Measurements from ENCODE around the gene IFT122. TPM values are rescaled to one million over a fixed set of nuclear protein-coding genes. Genes with fewer than 3 reads are reported as not detected.

IFT122 gene
- total and polyA plus RNA-seq, 2 experiments from 2014 or later, result 10.2 to 38.8 TPM

DNA sequence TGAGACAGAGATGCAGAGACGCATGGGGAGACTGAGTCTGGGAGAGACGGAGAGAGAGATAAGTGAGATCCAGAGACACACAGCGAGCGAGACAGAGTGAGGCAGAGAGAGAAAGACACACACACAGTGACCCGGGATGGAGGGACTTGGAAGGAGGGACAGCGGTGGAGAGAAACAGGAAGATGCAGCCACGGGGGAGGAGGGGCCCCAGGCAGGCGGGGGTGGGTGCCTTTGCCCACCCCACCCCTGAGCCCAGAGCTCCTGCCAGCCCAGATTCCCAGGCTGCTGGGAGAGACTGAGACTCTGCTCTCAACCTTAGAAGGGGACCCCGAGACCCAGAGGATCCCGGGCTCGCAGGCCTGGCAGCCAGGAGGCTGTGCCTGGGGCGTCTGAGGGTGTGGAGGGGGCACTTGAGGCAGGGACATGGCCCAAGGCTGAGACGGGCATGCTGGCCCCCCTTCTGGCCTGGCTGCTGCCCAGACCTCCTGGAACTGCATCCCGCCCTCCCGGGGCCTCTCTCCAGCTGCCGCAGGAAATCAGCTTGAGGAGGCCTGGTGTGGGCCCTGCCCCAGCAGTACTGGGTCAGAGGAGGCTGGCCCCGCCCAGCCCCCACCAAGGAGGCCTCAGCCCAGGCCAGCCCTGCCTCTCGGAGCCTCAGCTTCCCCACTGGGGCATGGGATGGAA, 121.0 kb downstream of the IFT122 start:
- H3K4me2 ChIP-seq, result no peak overlapping the region
- H2AFZ ChIP-seq, result no peak overlapping the region
- Mint-ChIP-seq H3K4me1 (peaks cover 25% of the 10 kb centered on the region), H3K4me3 (peak overlapping the region; percentile 1; the same call in 1 of the 3 replicates), H3K27ac (no peak overlapping the region), H3K27me3 (ENCODE audit: insufficient read depth, low read depth, poor library complexity) (peaks cover 12% of the 10 kb centered on the region), H3K9me3 (no peaks in the 10 kb centered on the region), H3K36me3 (ENCODE audit: low read depth) (peaks cover 4% of the 10 kb centered on the region; the same call in 1 of the 3 replicates)
- peaks cover 11% of the 10 kb centered on the region; the same call in 1 of the 2 replicates for H3K4me1 ChIP-seq (ENCODE audit: insufficient read depth)
- no peaks in the 10 kb centered on the region for H3K79me2 ChIP-seq (replicated peaks; ENCODE audit: insufficient read depth)
- H3K4me3 ChIP-seq, result no peak overlapping the region
- H3K27me3 ChIP-seq (ENCODE audit: insufficient read depth), result no peaks in the 10 kb centered on the region
- H4K20me1 ChIP-seq (replicated peaks; ENCODE audit: insufficient read depth), result no peaks in the 10 kb centered on the region
- no peaks in the 10 kb centered on the region for H3F3A ChIP-seq (replicated peaks; ENCODE audit: low read depth)
- ATAC-seq (peak; percentile 18), DNase-seq (ENCODE audit: low spot score) (no peak)
- TF ChIP-seq EZH2 (IDR thresholded peaks at IDR 0.05; ENCODE audit: low read depth, unreplicated experiment), result no peak
- TF ChIP-seq, protein P1, sequence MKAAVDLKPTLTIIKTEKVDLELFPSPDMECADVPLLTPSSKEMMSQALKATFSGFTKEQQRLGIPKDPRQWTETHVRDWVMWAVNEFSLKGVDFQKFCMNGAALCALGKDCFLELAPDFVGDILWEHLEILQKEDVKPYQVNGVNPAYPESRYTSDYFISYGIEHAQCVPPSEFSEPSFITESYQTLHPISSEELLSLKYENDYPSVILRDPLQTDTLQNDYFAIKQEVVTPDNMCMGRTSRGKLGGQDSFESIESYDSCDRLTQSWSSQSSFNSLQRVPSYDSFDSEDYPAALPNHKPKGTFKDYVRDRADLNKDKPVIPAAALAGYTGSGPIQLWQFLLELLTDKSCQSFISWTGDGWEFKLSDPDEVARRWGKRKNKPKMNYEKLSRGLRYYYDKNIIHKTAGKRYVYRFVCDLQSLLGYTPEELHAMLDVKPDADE (IDR thresholded peaks at IDR 0.05), result no peak
- TF ChIP-seq POLR2AphosphoS5 (IDR thresholded peaks at IDR 0.05; ENCODE audit: low read depth), result no peak
- TF ChIP-seq EZH2phosphoT487 (IDR thresholded peaks at IDR 0.05; ENCODE audit: unreplicated experiment), result no peak
- TF ChIP-seq, protein P2, sequence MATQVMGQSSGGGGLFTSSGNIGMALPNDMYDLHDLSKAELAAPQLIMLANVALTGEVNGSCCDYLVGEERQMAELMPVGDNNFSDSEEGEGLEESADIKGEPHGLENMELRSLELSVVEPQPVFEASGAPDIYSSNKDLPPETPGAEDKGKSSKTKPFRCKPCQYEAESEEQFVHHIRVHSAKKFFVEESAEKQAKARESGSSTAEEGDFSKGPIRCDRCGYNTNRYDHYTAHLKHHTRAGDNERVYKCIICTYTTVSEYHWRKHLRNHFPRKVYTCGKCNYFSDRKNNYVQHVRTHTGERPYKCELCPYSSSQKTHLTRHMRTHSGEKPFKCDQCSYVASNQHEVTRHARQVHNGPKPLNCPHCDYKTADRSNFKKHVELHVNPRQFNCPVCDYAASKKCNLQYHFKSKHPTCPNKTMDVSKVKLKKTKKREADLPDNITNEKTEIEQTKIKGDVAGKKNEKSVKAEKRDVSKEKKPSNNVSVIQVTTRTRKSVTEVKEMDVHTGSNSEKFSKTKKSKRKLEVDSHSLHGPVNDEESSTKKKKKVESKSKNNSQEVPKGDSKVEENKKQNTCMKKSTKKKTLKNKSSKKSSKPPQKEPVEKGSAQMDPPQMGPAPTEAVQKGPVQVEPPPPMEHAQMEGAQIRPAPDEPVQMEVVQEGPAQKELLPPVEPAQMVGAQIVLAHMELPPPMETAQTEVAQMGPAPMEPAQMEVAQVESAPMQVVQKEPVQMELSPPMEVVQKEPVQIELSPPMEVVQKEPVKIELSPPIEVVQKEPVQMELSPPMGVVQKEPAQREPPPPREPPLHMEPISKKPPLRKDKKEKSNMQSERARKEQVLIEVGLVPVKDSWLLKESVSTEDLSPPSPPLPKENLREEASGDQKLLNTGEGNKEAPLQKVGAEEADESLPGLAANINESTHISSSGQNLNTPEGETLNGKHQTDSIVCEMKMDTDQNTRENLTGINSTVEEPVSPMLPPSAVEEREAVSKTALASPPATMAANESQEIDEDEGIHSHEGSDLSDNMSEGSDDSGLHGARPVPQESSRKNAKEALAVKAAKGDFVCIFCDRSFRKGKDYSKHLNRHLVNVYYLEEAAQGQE (IDR thresholded peaks at IDR 0.05; ENCODE audit: unreplicated experiment), result no peak
- TF ChIP-seq STAT1 (IDR thresholded peaks at IDR 0.05; ENCODE audit: unreplicated experiment), result no peak
- no peak for TF ChIP-seq NANOG (IDR thresholded peaks at IDR 0.05; ENCODE audit: borderline replicate concordance)
- TF ChIP-seq, protein P3, sequence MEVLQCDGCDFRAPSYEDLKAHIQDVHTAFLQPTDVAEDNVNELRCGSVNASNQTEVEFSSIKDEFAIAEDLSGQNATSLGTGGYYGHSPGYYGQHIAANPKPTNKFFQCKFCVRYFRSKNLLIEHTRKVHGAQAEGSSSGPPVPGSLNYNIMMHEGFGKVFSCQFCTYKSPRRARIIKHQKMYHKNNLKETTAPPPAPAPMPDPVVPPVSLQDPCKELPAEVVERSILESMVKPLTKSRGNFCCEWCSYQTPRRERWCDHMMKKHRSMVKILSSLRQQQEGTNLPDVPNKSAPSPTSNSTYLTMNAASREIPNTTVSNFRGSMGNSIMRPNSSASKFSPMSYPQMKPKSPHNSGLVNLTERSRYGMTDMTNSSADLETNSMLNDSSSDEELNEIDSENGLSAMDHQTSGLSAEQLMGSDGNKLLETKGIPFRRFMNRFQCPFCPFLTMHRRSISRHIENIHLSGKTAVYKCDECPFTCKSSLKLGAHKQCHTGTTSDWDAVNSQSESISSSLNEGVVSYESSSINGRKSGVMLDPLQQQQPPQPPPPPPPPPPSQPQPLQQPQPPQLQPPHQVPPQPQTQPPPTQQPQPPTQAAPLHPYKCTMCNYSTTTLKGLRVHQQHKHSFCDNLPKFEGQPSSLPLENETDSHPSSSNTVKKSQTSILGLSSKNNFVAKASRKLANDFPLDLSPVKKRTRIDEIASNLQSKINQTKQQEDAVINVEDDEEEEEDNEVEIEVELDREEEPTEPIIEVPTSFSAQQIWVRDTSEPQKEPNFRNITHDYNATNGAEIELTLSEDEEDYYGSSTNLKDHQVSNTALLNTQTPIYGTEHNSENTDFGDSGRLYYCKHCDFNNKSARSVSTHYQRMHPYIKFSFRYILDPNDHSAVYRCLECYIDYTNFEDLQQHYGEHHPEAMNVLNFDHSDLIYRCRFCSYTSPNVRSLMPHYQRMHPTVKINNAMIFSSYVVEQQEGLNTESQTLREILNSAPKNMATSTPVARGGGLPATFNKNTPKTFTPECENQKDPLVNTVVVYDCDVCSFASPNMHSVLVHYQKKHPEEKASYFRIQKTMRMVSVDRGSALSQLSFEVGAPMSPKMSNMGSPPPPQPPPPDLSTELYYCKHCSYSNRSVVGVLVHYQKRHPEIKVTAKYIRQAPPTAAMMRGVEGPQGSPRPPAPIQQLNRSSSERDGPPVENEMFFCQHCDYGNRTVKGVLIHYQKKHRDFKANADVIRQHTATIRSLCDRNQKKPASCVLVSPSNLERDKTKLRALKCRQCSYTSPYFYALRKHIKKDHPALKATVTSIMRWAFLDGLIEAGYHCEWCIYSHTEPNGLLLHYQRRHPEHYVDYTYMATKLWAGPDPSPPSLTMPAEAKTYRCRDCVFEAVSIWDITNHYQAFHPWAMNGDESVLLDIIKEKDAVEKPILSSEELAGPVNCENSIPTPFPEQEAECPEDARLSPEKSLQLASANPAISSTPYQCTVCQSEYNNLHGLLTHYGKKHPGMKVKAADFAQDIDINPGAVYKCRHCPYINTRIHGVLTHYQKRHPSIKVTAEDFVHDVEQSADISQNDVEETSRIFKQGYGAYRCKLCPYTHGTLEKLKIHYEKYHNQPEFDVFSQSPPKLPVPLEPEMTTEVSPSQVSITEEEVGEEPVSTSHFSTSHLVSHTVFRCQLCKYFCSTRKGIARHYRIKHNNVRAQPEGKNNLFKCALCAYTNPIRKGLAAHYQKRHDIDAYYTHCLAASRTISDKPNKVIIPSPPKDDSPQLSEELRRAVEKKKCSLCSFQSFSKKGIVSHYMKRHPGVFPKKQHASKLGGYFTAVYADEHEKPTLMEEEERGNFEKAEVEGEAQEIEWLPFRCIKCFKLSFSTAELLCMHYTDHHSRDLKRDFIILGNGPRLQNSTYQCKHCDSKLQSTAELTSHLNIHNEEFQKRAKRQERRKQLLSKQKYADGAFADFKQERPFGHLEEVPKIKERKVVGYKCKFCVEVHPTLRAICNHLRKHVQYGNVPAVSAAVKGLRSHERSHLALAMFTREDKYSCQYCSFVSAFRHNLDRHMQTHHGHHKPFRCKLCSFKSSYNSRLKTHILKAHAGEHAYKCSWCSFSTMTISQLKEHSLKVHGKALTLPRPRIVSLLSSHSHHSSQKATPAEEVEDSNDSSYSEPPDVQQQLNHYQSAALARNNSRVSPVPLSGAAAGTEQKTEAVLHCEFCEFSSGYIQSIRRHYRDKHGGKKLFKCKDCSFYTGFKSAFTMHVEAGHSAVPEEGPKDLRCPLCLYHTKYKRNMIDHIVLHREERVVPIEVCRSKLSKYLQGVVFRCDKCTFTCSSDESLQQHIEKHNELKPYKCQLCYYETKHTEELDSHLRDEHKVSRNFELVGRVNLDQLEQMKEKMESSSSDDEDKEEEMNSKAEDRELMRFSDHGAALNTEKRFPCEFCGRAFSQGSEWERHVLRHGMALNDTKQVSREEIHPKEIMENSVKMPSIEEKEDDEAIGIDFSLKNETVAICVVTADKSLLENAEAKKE (CRISPR knock-in tag; IDR thresholded peaks at IDR 0.05), result no peak
- no peak for TF ChIP-seq ZNF114 (CRISPR knock-in tag; IDR thresholded peaks at IDR 0.05)
- TF ChIP-seq JUNB (IDR thresholded peaks at IDR 0.05; ENCODE audit: unreplicated experiment), result no peak
- TF ChIP-seq, protein P4, sequence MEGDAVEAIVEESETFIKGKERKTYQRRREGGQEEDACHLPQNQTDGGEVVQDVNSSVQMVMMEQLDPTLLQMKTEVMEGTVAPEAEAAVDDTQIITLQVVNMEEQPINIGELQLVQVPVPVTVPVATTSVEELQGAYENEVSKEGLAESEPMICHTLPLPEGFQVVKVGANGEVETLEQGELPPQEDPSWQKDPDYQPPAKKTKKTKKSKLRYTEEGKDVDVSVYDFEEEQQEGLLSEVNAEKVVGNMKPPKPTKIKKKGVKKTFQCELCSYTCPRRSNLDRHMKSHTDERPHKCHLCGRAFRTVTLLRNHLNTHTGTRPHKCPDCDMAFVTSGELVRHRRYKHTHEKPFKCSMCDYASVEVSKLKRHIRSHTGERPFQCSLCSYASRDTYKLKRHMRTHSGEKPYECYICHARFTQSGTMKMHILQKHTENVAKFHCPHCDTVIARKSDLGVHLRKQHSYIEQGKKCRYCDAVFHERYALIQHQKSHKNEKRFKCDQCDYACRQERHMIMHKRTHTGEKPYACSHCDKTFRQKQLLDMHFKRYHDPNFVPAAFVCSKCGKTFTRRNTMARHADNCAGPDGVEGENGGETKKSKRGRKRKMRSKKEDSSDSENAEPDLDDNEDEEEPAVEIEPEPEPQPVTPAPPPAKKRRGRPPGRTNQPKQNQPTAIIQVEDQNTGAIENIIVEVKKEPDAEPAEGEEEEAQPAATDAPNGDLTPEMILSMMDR (conservative IDR thresholded peaks at IDR 0.05; ENCODE audit: low read depth in 2 of 2), result no peak
- TF ChIP-seq ZNF331 (CRISPR knock-in tag; IDR thresholded peaks at IDR 0.05; ENCODE audit: low read depth), result no peak
- no peaks in the 10 kb centered on the region for H3K36me3 ChIP-seq (ENCODE audit: insufficient read depth)
- H3K9me2 ChIP-seq (ENCODE audit: insufficient read depth), result no peaks in the 10 kb centered on the region
- H3K27ac ChIP-seq (ENCODE audit: low read depth), result no peak overlapping the region
